HL-60 (cell line): ENCODE data around the gene ERICH6.

Source experiments
- CTCF ChIP-seq: IDR thresholded peaks from one replicate; pipeline ENCODE4 v1.5.1; 2011; ENCODE audit warnings: low read length, control low read depth, inconsistent platforms; ENCODE audit not compliant: insufficient read depth
- SPI1 ChIP-seq: IDR thresholded peaks from 2 replicates; pipeline ENCODE4 v1.6.1; 2012; ENCODE audit warnings: low read depth, mild to moderate bottlenecking, borderline replicate concordance

GRCh38 chr3:150751781-150752263 lies 48.1 kb upstream of the ERICH6 start:
- TF ChIP-seq CTCF (no peak), SPI1 (no peak)
